ENCODE data around the gene ZNFX1. TPM values are rescaled to one million over a fixed set of nuclear protein-coding genes. Genes with fewer than 3 reads are reported as not detected.
A peak's percentile ranks its signal among the peaks of the same experiment; 100 is the strongest.

Gene ZNFX1
- 32.3 and 32.6 TPM in 2 replicates for total RNA-seq

DNA sequence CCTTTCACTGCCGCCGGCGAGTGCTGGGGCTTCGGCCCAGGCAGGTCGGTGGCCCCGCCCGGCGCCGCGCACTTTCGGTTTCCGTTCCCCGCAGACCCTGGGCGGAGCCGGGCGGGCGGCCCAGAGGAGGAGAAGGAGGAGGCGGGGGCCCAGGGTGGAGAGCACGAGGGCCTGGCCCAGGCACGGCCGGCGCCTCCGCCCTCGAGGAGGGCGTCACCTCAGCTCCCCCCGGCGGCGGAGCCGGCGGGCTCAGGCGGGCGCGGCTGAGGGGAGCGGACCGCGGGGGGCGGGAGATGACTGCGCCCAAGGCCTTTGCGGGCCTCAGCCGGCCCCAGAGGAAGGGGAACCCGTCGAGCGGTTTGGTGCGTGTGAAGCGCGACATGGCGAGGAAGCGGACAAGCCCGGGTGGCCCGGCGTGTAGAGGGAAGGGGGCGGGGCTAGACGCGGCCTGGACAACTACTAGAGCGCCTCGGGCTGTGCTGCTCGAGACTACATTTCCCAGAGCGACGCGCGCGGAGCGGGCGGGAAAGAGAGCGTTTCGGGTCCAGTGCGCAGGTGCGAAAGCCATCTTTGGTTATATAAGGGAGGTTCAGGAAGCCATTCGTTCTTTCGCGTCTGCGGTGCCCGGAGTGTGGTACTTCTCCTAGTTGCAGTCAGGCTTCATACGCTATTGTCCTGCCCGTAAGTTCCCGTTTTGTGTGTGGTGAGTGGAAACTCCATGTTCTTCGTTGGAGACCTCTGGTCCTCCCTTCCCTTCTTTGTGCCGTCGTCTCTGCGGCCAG, at the start of gene ZNFX1:
Gene ZNFX1, minus strand, starts transcription at position 22 of the 782 bp plus-strand sequence. CDS start 2,218 bp downstream, outside the sequence.

DNA sequence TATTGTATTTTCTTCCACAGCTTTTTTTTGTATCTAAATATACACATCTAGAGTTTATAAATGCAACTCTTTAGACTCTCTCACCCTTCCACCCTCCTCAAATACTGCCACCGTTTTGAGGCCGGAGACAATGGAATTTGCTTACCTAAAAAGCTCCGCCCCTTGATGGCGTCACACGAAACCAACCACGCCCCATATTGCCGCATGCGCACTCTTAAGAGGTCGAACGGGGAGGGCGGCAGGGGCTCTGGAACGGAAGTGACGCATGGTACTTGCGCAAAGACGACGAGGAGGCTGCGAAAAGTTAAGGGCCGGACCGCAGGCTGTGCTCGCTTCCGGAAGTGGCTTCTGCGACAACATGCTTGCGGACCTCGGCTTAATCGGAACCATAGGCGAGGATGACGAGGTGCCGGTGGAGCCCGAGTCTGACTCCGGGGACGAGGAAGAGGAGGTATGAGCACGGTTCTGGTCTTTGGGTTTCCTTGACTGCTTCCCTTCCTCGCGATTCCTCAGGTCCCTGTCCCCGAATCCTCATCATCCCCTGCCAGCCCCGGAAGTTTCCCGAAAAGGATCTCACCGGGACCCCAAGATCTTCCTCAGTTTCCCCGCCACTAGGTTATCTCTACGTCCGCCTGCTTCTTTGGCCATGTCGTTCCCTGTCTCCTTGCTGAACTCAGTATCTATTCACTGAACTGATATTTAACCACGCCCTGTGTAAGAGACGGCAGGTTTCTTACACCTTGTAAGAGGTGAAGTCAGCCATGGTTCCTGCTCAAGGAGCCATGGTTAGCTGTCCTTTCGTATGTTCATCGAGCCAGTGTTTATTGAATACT, 58.5 kb downstream of the ZNFX1 start, which contains the start of gene DDX27:
Gene DDX27, plus strand, starts transcription at position 326 of the 833 bp plus-strand sequence. Its CDS starts 33 bp downstream, at position 359.

Small RNAs within 50 kb of the gene (small RNA-seq; reads per million reads assigned to genes)
- gene SNORD12B (565 reads per million, percentile 99 among the genes with 10 or more reads in this experiment), gene SNORD12C (443 reads per million, percentile 99 among the genes with 10 or more reads in this experiment)

Other genes starting within 250 kb of the ZNFX1 start
- gene CSE1L, start 231.7 kb downstream of the ZNFX1 start, total RNA-seq, result 33.0 and 71.7 TPM in 2 replicates
- gene STAU1, start 89.7 kb downstream of the ZNFX1 start, total RNA-seq, result 36.1 and 44.5 TPM in 2 replicates
- gene DDX27, start 58.6 kb downstream of the ZNFX1 start, total RNA-seq, result 36.5 and 44.0 TPM in 2 replicates
- not detected in 2 replicates for gene KCNB1, start 204.6 kb upstream of the ZNFX1 start, total RNA-seq

Measured in placental epithelial cell (primary cell).